ENCODE measurements around the gene TPSG1.

The TPSG1 gene

GRCh38 chr16:1182950-1183907, 41.8 kb downstream of the TPSG1 start:
- DNase-seq (ENCODE audit: insufficient read length, low spot score) (no peak), FAIRE-seq (no peak)
- no peak for TF ChIP-seq POLR2A (IDR thresholded peaks at IDR 0.05; ENCODE audit: low read depth, low read length)
- TF ChIP-seq POU2F2 (IDR thresholded peaks at IDR 0.05; ENCODE audit: low read depth, low read length): no peak
- no peak for TF ChIP-seq TAF1 (IDR thresholded peaks at IDR 0.05; ENCODE audit: low read depth, low read length)
- TF ChIP-seq PAX5 (IDR thresholded peaks at IDR 0.05; ENCODE audit: insufficient read depth, low read length, severe bottlenecking): no peak

- TF ChIP-seq POU2F2 (IDR thresholded peaks at IDR 0.05; ENCODE audit: low read depth, low read length) (no peak), POLR2AphosphoS5 (IDR thresholded peaks at IDR 0.05; ENCODE audit: low read depth, low read length) (no peak), TAF1 (IDR thresholded peaks at IDR 0.05; ENCODE audit: low read depth, low read length) (no peak), POLR2A (IDR thresholded peaks at IDR 0.05; ENCODE audit: low read depth, low read length) (no peak), PAX5 (IDR thresholded peaks at IDR 0.05; ENCODE audit: insufficient read depth, low read length, severe bottlenecking) (no peak), SPI1 (IDR thresholded peaks at IDR 0.05; ENCODE audit: low read depth, low read length) (no peak)
- DNase-seq (ENCODE audit: insufficient read length, low spot score) (no peak), FAIRE-seq (no peak)
These were observed 42.8 kb downstream of the TPSG1 start for GRCh38 chr16:1182316-1182671.

- no peak for DNase-seq (ENCODE audit: insufficient read length, low spot score)
These were observed 43.4 kb downstream of the TPSG1 start for GRCh38 chr16:1181404-1182315.

GRCh38 chr16:1180549-1181403, 44.3 kb downstream of the TPSG1 start:
- DNase-seq (ENCODE audit: insufficient read length, low spot score) (no peak), FAIRE-seq (no peak)
- TF ChIP-seq PAX5 (IDR thresholded peaks at IDR 0.05; ENCODE audit: insufficient read depth, low read length, severe bottlenecking) (no peak), POLR2AphosphoS5 (IDR thresholded peaks at IDR 0.05; ENCODE audit: low read depth, low read length) (no peak), TAF1 (IDR thresholded peaks at IDR 0.05; ENCODE audit: low read depth, low read length) (no peak), POLR2A (IDR thresholded peaks at IDR 0.05; ENCODE audit: low read depth, low read length) (no peak), POU2F2 (IDR thresholded peaks at IDR 0.05; ENCODE audit: low read depth, low read length) (no peak), SPI1 (IDR thresholded peaks at IDR 0.05; ENCODE audit: low read depth, low read length) (no peak)

More at GRCh38 chr16:1181404-1182315, 43.4 kb downstream of the TPSG1 start:
- peak; percentile 43; the same call in 1 of the 2 replicates for TF ChIP-seq POU2F2 (IDR thresholded peaks at IDR 0.05; ENCODE audit: low read depth, low read length)
- no peak for TF ChIP-seq SPI1 (IDR thresholded peaks at IDR 0.05; ENCODE audit: low read depth, low read length)
- FAIRE-seq: no peak

- FAIRE-seq: no peak
- TF ChIP-seq POU2F2 (IDR thresholded peaks at IDR 0.05; ENCODE audit: low read depth, low read length) (no peak), POLR2AphosphoS5 (IDR thresholded peaks at IDR 0.05; ENCODE audit: low read depth, low read length) (no peak), PAX5 (IDR thresholded peaks at IDR 0.05; ENCODE audit: insufficient read depth, low read length, severe bottlenecking) (no peak), TAF1 (IDR thresholded peaks at IDR 0.05; ENCODE audit: low read depth, low read length) (no peak), SPI1 (IDR thresholded peaks at IDR 0.05; ENCODE audit: low read depth, low read length) (no peak)
These were observed 46.7 kb downstream of the TPSG1 start for GRCh38 chr16:1178295-1178910.

GRCh38 chr16:1177750-1178149, 47.3 kb downstream of the TPSG1 start:
- DNase-seq (ENCODE audit: insufficient read length, low spot score) (no peak), FAIRE-seq (no peak)
- TF ChIP-seq POLR2AphosphoS5 (IDR thresholded peaks at IDR 0.05; ENCODE audit: low read depth, low read length): no peak
- no peak for TF ChIP-seq POLR2A (IDR thresholded peaks at IDR 0.05; ENCODE audit: low read depth, low read length)
- no peak for TF ChIP-seq SPI1 (IDR thresholded peaks at IDR 0.05; ENCODE audit: low read depth, low read length)
- no peak for TF ChIP-seq TAF1 (IDR thresholded peaks at IDR 0.05; ENCODE audit: low read depth, low read length)
- TF ChIP-seq PAX5 (IDR thresholded peaks at IDR 0.05; ENCODE audit: insufficient read depth, low read length, severe bottlenecking): no peak
- TF ChIP-seq POU2F2 (IDR thresholded peaks at IDR 0.05; ENCODE audit: low read depth, low read length): no peak

More at GRCh38 chr16:1178295-1178910, 46.7 kb downstream of the TPSG1 start:
- DNase-seq (ENCODE audit: insufficient read length, low spot score): no peak

GRCh38 chr16:1177053-1177452, 48.0 kb downstream of the TPSG1 start:
- DNase-seq (ENCODE audit: insufficient read length, low spot score): no peak
- no peak for TF ChIP-seq POLR2AphosphoS5 (IDR thresholded peaks at IDR 0.05; ENCODE audit: low read depth, low read length)
- TF ChIP-seq SPI1 (IDR thresholded peaks at IDR 0.05; ENCODE audit: low read depth, low read length): no peak
- no peak for TF ChIP-seq POU2F2 (IDR thresholded peaks at IDR 0.05; ENCODE audit: low read depth, low read length)
- no peak for TF ChIP-seq POLR2A (IDR thresholded peaks at IDR 0.05; ENCODE audit: low read depth, low read length)
- no peak for TF ChIP-seq PAX5 (IDR thresholded peaks at IDR 0.05; ENCODE audit: insufficient read depth, low read length, severe bottlenecking)
- no peak for TF ChIP-seq TAF1 (IDR thresholded peaks at IDR 0.05; ENCODE audit: low read depth, low read length)
- FAIRE-seq: no peak

- FAIRE-seq (no peak), DNase-seq (ENCODE audit: insufficient read length, low spot score) (no peak)
- TF ChIP-seq TAF1 (IDR thresholded peaks at IDR 0.05; ENCODE audit: low read depth, low read length): no peak
- TF ChIP-seq PAX5 (IDR thresholded peaks at IDR 0.05; ENCODE audit: insufficient read depth, low read length, severe bottlenecking): no peak
- no peak for TF ChIP-seq POLR2AphosphoS5 (IDR thresholded peaks at IDR 0.05; ENCODE audit: low read depth, low read length)
- no peak for TF ChIP-seq POLR2A (IDR thresholded peaks at IDR 0.05; ENCODE audit: low read depth, low read length)
These were observed 48.7 kb downstream of the TPSG1 start for GRCh38 chr16:1176280-1176897.

Data from GM12891 (cell line).